ENCODE measurements around the gene FA2H. TPM values are rescaled to one million over a fixed set of nuclear protein-coding genes. Genes with fewer than 3 reads are reported as not detected.
A peak's percentile ranks its signal among the peaks of the same experiment; 100 is the strongest.

The FA2H gene
- total RNA-seq, 1 experiment from 2014 or later: not detected

- H3K36me3 ChIP-seq: no peaks in the 10 kb centered on the region
These were observed 21.4 kb downstream of the FA2H start for GRCh38 chr16:74753180-74753579.

DNA sequence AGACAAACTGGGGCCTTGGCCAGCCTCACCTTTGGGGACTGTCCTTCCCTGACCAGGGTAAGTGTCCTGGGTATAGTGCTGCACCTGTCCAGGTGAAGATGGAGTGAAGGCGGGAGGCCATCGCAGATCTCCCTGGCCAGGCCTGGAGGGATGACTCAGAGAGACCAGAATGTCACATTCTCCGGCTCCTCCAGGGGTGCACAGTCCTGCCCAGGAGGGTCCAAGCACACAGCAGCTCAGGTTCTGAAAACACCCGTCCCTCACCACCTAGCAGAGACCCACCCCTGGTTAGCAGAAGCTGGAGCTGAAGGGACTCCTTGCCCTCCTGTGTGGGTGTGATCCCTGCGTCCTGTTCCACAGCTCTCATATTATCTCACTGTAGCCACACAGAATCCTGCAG is 21.9 kb downstream of the FA2H start:
- no peaks in the 10 kb centered on the region for H3K36me3 ChIP-seq
- no peak overlapping the region for H3K4me3 ChIP-seq
- no peaks in the 10 kb centered on the region for H3K27me3 ChIP-seq
- no peak for DNase-seq
- no peaks in the 10 kb centered on the region for H3K9me3 ChIP-seq

More at GRCh38 chr16:74753180-74753579, 21.4 kb downstream of the FA2H start:
- no peaks in the 10 kb centered on the region for H3K9me3 ChIP-seq
- no peaks in the 10 kb centered on the region for H3K27me3 ChIP-seq
- H3K4me3 ChIP-seq: no peak overlapping the region
- DNase-seq: no peak

DNA sequence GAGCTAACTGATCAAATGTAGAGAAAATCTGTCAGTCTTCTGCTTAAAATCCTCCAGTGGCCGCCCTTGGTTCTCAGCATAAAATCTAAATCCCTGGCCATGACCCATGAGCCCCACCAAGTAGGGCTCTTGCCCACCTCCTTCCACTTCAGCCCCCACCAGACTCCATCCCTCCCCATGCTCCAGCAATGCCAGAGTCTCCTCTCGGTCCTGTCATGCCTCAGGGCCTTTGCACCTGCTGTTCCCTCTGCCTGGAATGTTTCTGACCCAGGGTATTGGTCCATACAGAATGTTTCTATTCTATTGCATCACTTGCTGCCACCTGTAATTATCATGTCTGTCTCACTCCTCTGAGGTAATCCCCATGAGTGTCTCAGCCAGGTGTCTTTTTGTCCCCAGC is 22.4 kb downstream of the FA2H start:
- no peak overlapping the region for H3K4me3 ChIP-seq
- no peak for DNase-seq
- no peaks in the 10 kb centered on the region for H3K36me3 ChIP-seq
- no peaks in the 10 kb centered on the region for H3K27me3 ChIP-seq
- no peaks in the 10 kb centered on the region for H3K9me3 ChIP-seq

DNA sequence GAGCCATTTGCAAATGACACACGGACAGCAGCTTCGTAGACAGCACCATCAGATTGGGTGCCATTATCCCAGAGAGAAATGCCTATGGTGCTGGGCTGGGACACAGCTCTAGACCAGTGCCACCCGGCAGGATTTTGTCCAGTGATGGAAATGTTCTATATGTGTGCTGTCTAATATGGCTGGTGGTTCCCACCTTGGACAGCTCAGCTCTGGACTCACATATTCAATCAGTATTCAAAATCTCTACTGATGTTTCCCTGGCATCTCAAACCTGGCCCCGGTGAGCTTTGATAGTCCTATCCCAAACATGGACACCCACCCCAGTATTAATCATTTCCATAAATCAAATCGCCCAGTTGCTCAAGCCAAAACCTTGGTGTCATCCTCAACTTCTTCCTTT is 23.0 kb downstream of the FA2H start:
- H3K27me3 ChIP-seq: no peaks in the 10 kb centered on the region
- no peak overlapping the region for H3K4me3 ChIP-seq
- H3K9me3 ChIP-seq: no peaks in the 10 kb centered on the region
- no peak for DNase-seq
- H3K36me3 ChIP-seq: no peaks in the 10 kb centered on the region

DNA sequence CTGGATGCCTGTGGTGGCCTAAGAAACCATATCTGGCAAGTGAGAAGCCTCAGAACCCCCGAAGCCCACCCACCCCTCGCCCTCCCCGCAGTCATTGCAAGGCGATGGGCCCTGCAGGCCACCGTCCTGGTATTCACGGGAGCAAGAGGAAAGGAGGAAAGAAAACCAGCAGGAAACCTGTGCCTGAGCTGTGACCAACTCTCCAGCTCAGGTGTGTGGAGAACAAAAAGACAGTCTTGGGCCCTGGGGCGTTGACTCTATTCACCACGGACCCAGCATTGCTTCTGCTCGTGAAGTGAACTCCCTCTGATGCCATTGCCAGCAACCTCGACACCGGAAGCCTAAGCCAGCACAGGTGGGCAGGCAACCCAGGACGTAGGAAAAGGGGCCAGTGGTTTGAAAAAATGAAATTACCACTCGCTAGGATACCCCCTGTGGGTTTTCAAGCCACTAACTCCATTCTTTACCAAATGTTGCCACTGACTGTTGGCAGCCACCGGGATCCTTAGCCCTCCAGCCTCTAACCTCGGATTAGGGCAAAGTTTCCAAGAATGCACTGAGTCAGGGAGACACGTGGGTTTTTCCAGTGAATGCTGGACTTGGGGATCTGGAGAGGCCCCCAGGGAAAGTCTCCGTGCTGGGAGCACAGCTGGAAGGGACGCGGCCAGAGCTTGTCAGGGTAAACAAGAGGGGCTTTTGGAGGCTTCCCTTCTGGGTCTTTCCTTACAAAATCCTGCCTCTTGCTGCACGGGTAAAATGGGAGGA is 25.1 kb downstream of the FA2H start:
- H3K27me3 ChIP-seq: no peaks in the 10 kb centered on the region
- peak; percentile 57 for DNase-seq

GRCh38 chr16:74748616-74749026 is 26.0 kb downstream of the FA2H start:
- Histone ChIP-seq H3K4me3 (no peak overlapping the region), H3K27me3 (no peaks in the 10 kb centered on the region), H3K9me3 (no peaks in the 10 kb centered on the region), H3K36me3 (no peaks in the 10 kb centered on the region)
- DNase-seq: no peak

More for the DNA sequence above, 25.1 kb downstream of the FA2H start:
- no peaks in the 10 kb centered on the region for H3K9me3 ChIP-seq
- H3K36me3 ChIP-seq: no peaks in the 10 kb centered on the region
- no peak overlapping the region for H3K4me3 ChIP-seq

GRCh38 chr16:74747716-74748615 is 26.7 kb downstream of the FA2H start:
- DNase-seq: no peak

GRCh38 chr16:74745926-74746325 is 28.7 kb downstream of the FA2H start:
- Histone ChIP-seq H3K27me3 (no peaks in the 10 kb centered on the region), H3K9me3 (no peaks in the 10 kb centered on the region), H3K36me3 (no peaks in the 10 kb centered on the region), H3K4me3 (no peak overlapping the region)
- no peak for DNase-seq

More at GRCh38 chr16:74747716-74748615, 26.7 kb downstream of the FA2H start:
- Histone ChIP-seq H3K27me3 (no peaks in the 10 kb centered on the region), H3K9me3 (no peaks in the 10 kb centered on the region), H3K4me3 (no peak overlapping the region), H3K36me3 (no peaks in the 10 kb centered on the region)

DNA sequence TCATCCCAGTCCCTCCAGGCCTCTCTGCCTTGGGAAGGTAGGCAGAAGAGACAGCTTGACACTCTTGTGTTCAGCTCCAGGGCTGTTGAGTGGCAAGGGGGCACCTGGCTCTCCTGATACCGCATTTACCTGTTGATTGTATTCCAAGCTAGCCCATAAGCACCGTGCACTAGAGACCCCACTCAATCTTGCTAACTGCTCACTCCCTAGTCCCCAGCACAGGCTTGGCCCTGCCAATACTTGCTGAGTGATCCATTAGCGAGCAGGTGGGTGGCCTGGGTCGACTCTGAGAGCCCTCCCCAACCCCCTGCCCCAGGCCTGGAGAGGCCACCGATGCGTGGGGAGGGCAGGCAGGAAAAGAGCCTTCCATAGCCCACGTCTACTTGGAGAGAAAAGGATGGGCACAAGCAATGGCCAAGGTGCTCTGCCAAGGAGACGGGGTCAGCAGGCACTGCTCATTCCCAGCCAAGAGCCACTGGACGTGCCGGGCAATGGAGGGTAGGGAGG is 29.5 kb downstream of the FA2H start:
- no peak overlapping the region for H3K4me3 ChIP-seq
- H3K27me3 ChIP-seq: no peaks in the 10 kb centered on the region
- no peak for DNase-seq
- H3K36me3 ChIP-seq: no peaks in the 10 kb centered on the region
- no peaks in the 10 kb centered on the region for H3K9me3 ChIP-seq

- Histone ChIP-seq H3K36me3 (no peaks in the 10 kb centered on the region), H3K27me3 (no peaks in the 10 kb centered on the region), H3K4me3 (no peak overlapping the region), H3K9me3 (no peaks in the 10 kb centered on the region)
- DNase-seq: no peak
These were observed 30.1 kb downstream of the FA2H start for GRCh38 chr16:74744566-74744965.

DNA sequence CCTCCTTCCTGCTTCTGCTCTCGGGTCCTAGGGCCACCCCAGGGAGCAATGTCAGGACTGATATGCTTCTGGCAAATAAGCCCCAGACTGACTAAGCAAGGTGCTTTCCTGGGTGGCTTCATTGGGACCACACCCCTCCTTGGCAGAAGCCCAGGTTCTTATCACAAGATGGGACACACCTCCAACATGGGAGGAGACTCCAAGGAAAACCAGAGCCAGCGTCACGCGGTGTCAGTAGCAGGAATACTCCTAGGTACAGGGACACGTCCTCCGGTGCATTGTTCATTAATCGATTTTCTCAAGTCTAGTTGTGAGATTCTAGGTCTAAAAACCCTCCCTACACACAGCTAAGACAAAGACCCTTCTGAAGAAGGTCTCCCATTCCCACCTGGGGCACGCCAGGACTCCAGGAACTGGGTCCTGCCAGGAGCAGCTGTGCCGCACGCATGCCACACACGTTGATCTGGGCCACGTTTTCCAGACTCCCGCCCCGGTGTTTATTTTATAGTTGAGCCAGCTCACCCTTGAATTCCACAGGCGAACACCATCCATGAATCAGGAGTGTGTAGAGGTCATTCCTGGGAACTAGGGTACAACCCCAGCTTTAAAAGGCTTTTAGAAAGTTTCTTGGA is 30.8 kb downstream of the FA2H start:
- H3K4me3 ChIP-seq: no peak overlapping the region
- DNase-seq: peak; percentile 60
- H3K36me3 ChIP-seq: no peaks in the 10 kb centered on the region
- no peaks in the 10 kb centered on the region for H3K9me3 ChIP-seq
- H3K27me3 ChIP-seq: no peaks in the 10 kb centered on the region

GRCh38 chr16:74743045-74743667 is 31.5 kb downstream of the FA2H start:
- H3K36me3 ChIP-seq: no peaks in the 10 kb centered on the region
- no peak overlapping the region for H3K4me3 ChIP-seq
- DNase-seq: no peak
- H3K9me3 ChIP-seq: no peaks in the 10 kb centered on the region
- no peaks in the 10 kb centered on the region for H3K27me3 ChIP-seq

GRCh38 chr16:74742051-74742481 is 32.6 kb downstream of the FA2H start:
- no peaks in the 10 kb centered on the region for H3K36me3 ChIP-seq
- H3K27me3 ChIP-seq: no peaks in the 10 kb centered on the region
- no peaks in the 10 kb centered on the region for H3K9me3 ChIP-seq
- no peak for DNase-seq
- no peak overlapping the region for H3K4me3 ChIP-seq

DNA sequence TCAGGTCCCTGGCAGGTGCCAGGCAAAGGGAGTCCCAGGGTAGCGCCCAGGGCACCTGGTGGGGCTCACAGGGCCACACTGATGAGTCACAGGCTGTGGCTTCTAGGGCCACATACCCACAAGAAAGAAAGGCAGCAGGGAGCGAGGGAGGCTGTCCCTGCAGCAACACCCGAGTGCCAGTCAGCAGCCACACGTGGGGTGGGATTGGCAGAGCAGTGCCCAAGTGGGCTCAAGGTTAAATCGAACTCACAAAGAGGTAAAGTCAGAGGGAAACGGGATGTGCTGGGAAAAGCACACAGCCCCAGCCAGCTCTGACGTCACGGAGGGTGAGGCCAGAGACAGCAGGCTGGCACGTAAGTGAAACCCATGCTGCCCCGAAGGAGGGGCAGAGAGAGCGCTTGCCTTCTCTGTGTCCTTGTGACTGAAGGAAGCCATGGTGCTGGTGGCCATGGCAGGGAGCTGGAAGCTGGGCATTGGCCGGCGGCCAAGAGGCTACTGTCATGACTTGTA is 33.8 kb downstream of the FA2H start:
- H3K9me3 ChIP-seq: no peaks in the 10 kb centered on the region
- H3K27me3 ChIP-seq: no peaks in the 10 kb centered on the region
- H3K4me3 ChIP-seq: no peak overlapping the region
- H3K36me3 ChIP-seq: no peaks in the 10 kb centered on the region
- peak; percentile 65 for DNase-seq

DNA sequence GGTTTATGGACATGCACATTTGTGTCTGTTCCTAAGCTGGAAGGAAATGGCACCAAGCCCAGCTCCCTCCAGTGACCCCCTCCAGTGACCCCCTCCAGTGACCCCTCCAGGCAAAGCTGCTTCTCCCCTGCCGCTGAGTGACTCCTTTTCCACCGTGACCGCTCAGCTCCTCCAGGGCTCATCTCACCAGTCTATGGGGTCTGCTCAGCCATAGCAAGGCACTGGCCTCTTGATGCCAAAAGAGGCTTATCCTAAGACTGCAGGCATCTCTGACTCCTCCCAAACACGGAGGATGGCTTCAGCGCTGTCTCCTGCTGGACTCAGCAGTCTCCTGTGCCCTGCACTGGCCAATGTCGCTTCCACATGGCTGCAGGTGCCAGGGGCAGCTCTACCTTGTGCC is 35.3 kb downstream of the FA2H start:
- no peak for DNase-seq
- no peaks in the 10 kb centered on the region for H3K27me3 ChIP-seq
- no peak overlapping the region for H3K4me3 ChIP-seq
- H3K9me3 ChIP-seq: no peaks in the 10 kb centered on the region
- H3K36me3 ChIP-seq: no peaks in the 10 kb centered on the region

- no peak for DNase-seq
- H3K4me3 ChIP-seq: no peak overlapping the region
- H3K9me3 ChIP-seq: no peaks in the 10 kb centered on the region
- H3K36me3 ChIP-seq: no peaks in the 10 kb centered on the region
- H3K27me3 ChIP-seq: no peaks in the 10 kb centered on the region
These were observed 35.8 kb downstream of the FA2H start for GRCh38 chr16:74738816-74739215.
